ENCODE results near the gene SOS2. TPM values are rescaled to one million over a fixed set of nuclear protein-coding genes. Genes with fewer than 3 reads are reported as not detected.

SOS2 gene
- total RNA-seq, 1 experiment from 2014 or later = 9.4 TPM

DNA sequence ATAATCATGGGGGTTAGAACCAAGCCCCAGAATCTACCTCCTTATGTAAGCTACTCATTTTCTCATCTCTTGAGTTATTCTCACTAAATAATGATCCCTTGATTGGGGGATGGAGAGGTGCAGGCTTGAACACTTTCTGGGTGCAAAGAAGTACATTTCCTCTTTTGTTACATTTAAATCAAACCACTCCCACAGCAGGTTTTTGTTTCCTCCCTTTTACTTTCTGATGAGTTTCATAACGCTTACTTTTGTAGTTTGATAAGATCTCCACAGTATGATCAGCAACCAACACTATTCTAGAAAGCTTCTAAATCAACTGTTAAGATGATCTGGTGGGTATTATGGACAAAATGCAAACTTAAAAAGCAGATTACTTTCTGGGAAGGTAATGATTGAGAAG is 135.5 kb downstream of the SOS2 start:
- H3K27ac ChIP-seq (ENCODE audit: insufficient read length, low read depth, low read length) = no peak overlapping the region
- no peak overlapping the region for H3K9ac ChIP-seq (ENCODE audit: extremely low read depth, insufficient read length, low read length)
- no peak overlapping the region for H3K14ac ChIP-seq (ENCODE audit: insufficient read depth, low read length)
- H3K18ac ChIP-seq (ENCODE audit: insufficient read length, low read depth, low read length) = no peak overlapping the region
- no peak overlapping the region for H2AK5ac ChIP-seq (ENCODE audit: insufficient read length, low read length)
- no peaks in the 10 kb centered on the region for H3K27me3 ChIP-seq (ENCODE audit: insufficient read depth, low read length)
- H3K27ac Mint-ChIP-seq = no peak overlapping the region
- no peak overlapping the region for H2BK20ac ChIP-seq (ENCODE audit: low read depth, low read length, poor library complexity, severe bottlenecking)
- H2BK5ac ChIP-seq (ENCODE audit: insufficient read length, low read length) = no peak overlapping the region
- no peak overlapping the region for H3K4ac ChIP-seq (ENCODE audit: low read depth, low read length)
- H3K27me3 Mint-ChIP-seq (ENCODE audit: low read depth) = no peaks in the 10 kb centered on the region; the same call in 1 of the 2 replicates
- H2AFZ ChIP-seq (ENCODE audit: low read length) = no peak overlapping the region
- no peak overlapping the region for H2BK120ac ChIP-seq (ENCODE audit: low read depth, low read length, poor library complexity, severe bottlenecking)
- H4K20me1 ChIP-seq (ENCODE audit: control insufficient read depth, insufficient read depth, insufficient read length) = no peaks in the 10 kb centered on the region
- no peaks in the 10 kb centered on the region for H3K9me3 Mint-ChIP-seq
- DNase-seq = no peak
- no peak overlapping the region for H4K8ac ChIP-seq (replicated peaks; ENCODE audit: insufficient read length, low read depth, low read length)
- no peaks in the 10 kb centered on the region for H3K9me3 ChIP-seq (ENCODE audit: control insufficient read depth, low read depth, low read length)
- no peaks in the 10 kb centered on the region for H3K23me2 ChIP-seq (ENCODE audit: insufficient read length, low read depth, low read length, poor library complexity, severe bottlenecking)
- no peak overlapping the region for H3K56ac ChIP-seq (ENCODE audit: insufficient read length, low read depth, low read length)
- no peaks in the 10 kb centered on the region for H3K36me3 Mint-ChIP-seq (ENCODE audit: insufficient read depth in 1 of 3, low read depth in 3 of 3)
- no peak overlapping the region for H4K5ac ChIP-seq (ENCODE audit: insufficient read length, low read depth, low read length)
- TF ChIP-seq, protein P1, sequence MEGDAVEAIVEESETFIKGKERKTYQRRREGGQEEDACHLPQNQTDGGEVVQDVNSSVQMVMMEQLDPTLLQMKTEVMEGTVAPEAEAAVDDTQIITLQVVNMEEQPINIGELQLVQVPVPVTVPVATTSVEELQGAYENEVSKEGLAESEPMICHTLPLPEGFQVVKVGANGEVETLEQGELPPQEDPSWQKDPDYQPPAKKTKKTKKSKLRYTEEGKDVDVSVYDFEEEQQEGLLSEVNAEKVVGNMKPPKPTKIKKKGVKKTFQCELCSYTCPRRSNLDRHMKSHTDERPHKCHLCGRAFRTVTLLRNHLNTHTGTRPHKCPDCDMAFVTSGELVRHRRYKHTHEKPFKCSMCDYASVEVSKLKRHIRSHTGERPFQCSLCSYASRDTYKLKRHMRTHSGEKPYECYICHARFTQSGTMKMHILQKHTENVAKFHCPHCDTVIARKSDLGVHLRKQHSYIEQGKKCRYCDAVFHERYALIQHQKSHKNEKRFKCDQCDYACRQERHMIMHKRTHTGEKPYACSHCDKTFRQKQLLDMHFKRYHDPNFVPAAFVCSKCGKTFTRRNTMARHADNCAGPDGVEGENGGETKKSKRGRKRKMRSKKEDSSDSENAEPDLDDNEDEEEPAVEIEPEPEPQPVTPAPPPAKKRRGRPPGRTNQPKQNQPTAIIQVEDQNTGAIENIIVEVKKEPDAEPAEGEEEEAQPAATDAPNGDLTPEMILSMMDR (conservative IDR thresholded peaks at IDR 0.05) = no peak
- H3K79me1 ChIP-seq (ENCODE audit: insufficient read depth, low read depth, low read length, poor library complexity, severe bottlenecking) = no peaks in the 10 kb centered on the region
- H3K4me1 ChIP-seq (ENCODE audit: insufficient read depth, low read length) = no peaks in the 10 kb centered on the region; the same call in 1 of the 2 replicates
- H3K4me3 Mint-ChIP-seq = no peak overlapping the region
- H3K23ac ChIP-seq (ENCODE audit: insufficient read length, low read depth, low read length) = no peak overlapping the region
- no peak overlapping the region for H2BK15ac ChIP-seq (ENCODE audit: low read depth, low read length)
- H3K4me1 Mint-ChIP-seq = peaks cover 10 to 12% of the 10 kb centered on the region in 2 experiments
- H2BK12ac ChIP-seq (ENCODE audit: insufficient read length, low read depth, low read length) = no peak overlapping the region
- H3T11ph ChIP-seq (ENCODE audit: low read length) = no peak overlapping the region
- H3K4me2 ChIP-seq (ENCODE audit: insufficient read depth, insufficient read length, low read length) = no peak overlapping the region
- H4K91ac ChIP-seq (ENCODE audit: insufficient read length, low read depth, low read length) = no peak overlapping the region
- no peaks in the 10 kb centered on the region; the same call in 1 of the 2 replicates for H3K79me2 ChIP-seq (ENCODE audit: insufficient read depth, low read length)
- WGBS (ENCODE audit: extremely low coverage, insufficient read length, low lambda C conversion rate) = no CpG with 5 or more reads among the region's 1 CpG

Measured in H9 (cell line).